Lower leg skin (tissue), 4 donors: Measurements from ENCODE around the gene LRRTM1. TPM values are rescaled to one million over a fixed set of nuclear protein-coding genes. Genes with fewer than 3 reads are reported as not detected.

ENCODE experiments used
- DNase-seq, 2 donors: peaks; one replicate each; pipeline ENCODE4 v3.0.0-alpha.2; 2019; ENCODE audit warnings: low spot score in 2 of 2
- H3K4me3 ChIP-seq: fragments of 200-600 bp; sonication (generic); 2 replicates; pipeline ENCODE4 v1.5.1; 2017; ENCODE audit warnings: mild to moderate bottlenecking, low read depth; ENCODE audit not compliant: poor library complexity, severe bottlenecking
- CTCF ChIP-seq, 3 donors: fragments of 450-650 bp; IDR thresholded peaks; one replicate each; pipeline ENCODE4 v1.5.1; 2016; ENCODE audit warnings: antibody characterized with exemption in 3 of 3, mild to moderate bottlenecking in 3 of 3, moderate library complexity in 2 of 3
- POLR2A ChIP-seq, 2 donors: fragments of 450-650 bp; IDR thresholded peaks; one replicate each; pipeline ENCODE4 v1.6.1; 2016 to 2017; ENCODE audit warnings: antibody characterized with exemption in 2 of 2, mild to moderate bottlenecking in 1 of 2, moderate library complexity in 1 of 2
- WGBS, 2 donors: methylation state at CpG; one replicate each; pipeline ENCODE4 v1.1.5; 2018; 5-methylcytosine and 5-hydroxymethylcytosine counted together
- intact Hi-C: fragments of 100-400 bp; cut with DNase I; formaldehyde crosslinking; loops from one replicate; pipeline ENCODE4 v1.15.0; 2023; ENCODE audit warnings: low total_unique reads
- total RNA-seq, 4 donors: library from RNA; depleted of rRNA; stranded (reverse); fragments of >200 nt; gene quantifications; one replicate each; pipeline ENCODE4 v1.1.0, GENCODE V29; 2016

The LRRTM1 gene
- total RNA-seq, 4 donors from 2014 or later, result 0.10 TPM; not detected in 3

- no peak for TF ChIP-seq CTCF (IDR thresholded peaks at IDR 0.05)
- no peak for TF ChIP-seq POLR2A (IDR thresholded peaks at IDR 0.05)
- intact Hi-C loops, result no loop called here
- no peak for DNase-seq
- no peak overlapping the region for H3K4me3 ChIP-seq
Observed at GRCh38 chr2:80326214-80326613, 21.7 kb upstream of the LRRTM1 start.

- TF ChIP-seq POLR2A (IDR thresholded peaks at IDR 0.05) (no peak), CTCF (IDR thresholded peaks at IDR 0.05) (no peak)
- no peak overlapping the region for H3K4me3 ChIP-seq
- intact Hi-C loops, result no loop called here
- 56 to 60% methylated on average over 3 of the region's 3 CpGs for WGBS, 2 donors
- DNase-seq, result no peak
Observed at GRCh38 chr2:80324525-80324924, 20.0 kb upstream of the LRRTM1 start.

- no peak overlapping the region for H3K4me3 ChIP-seq
- no peak for DNase-seq
- WGBS, 2 donors, result 62 to 65% methylated on average over 1 of the region's 1 CpG
- TF ChIP-seq POLR2A (IDR thresholded peaks at IDR 0.05), result no peak
- TF ChIP-seq CTCF (IDR thresholded peaks at IDR 0.05), result no peak
- intact Hi-C loops, result no loop called here
Observed at GRCh38 chr2:80323610-80324009, 19.1 kb upstream of the LRRTM1 start.

- intact Hi-C loops, result no loop called here
- TF ChIP-seq CTCF (IDR thresholded peaks at IDR 0.05) (no peak), POLR2A (IDR thresholded peaks at IDR 0.05) (no peak)
- no peak overlapping the region for H3K4me3 ChIP-seq
- WGBS, 2 donors, result 35 to 50% methylated on average over 14 of the region's 14 CpGs
- DNase-seq, result no peak
Observed at GRCh38 chr2:80322958-80323357, 18.4 kb upstream of the LRRTM1 start.

- WGBS, 2 donors, result 8 to 14% methylated on average over 13 to 36 of the region's 42 CpGs
- no peak for DNase-seq
- intact Hi-C loops, result no loop called here
Observed at GRCh38 chr2:80322311-80322920, 17.9 kb upstream of the LRRTM1 start.

More at GRCh38 chr2:80322311-80322920, 17.9 kb upstream of the LRRTM1 start:
- TF ChIP-seq CTCF (IDR thresholded peaks at IDR 0.05), result no peak
- TF ChIP-seq POLR2A (IDR thresholded peaks at IDR 0.05), result no peak
- H3K4me3 ChIP-seq, result no peak overlapping the region
